Effector CD8-positive, alpha-beta T cell (primary cell): ENCODE data around the gene SLC38A3.

Source experiments
- DNase-seq: peaks from one replicate; lab custom pipeline; 2025; lab: John Stamatoyannopoulos, UW
- total RNA-seq, 4 experiments: gene quantifications; one replicate each; lab custom pipeline; 2026; lab: John Stamatoyannopoulos, UW

The SLC38A3 gene
- 0 to 0.09 (median 0) reads per million in 4 experiments for total RNA-seq

- peak; percentile 17 for DNase-seq
These were observed at the start of gene SLC38A3 for GRCh38 chr3:50204804-50205412. TSS of gene SLC38A3 (plus strand) at chr3:50205271. CDS start at chr3:50214200, 8,929 bp downstream.

DNA sequence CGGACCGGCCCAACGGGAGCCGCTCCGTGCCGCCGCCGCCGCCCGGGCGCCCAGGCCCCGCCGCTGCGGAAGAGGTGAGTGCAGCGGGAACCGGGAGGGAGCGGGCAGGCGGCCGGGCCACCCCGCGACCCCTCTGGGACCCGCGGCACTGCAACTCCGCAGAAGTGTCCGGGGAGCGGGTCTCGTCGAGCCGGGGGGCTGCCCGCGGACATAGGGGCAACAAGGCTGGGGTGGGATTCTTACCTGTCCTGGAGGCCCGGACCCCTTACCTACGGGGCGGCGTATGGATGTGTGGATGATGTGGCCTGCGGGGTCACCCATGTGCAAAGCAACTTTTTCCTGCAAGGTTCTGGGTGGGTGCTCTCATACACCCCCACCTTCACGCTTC is 49.6 kb upstream of the SLC38A3 start:
- DNase-seq, result no peak

DNA sequence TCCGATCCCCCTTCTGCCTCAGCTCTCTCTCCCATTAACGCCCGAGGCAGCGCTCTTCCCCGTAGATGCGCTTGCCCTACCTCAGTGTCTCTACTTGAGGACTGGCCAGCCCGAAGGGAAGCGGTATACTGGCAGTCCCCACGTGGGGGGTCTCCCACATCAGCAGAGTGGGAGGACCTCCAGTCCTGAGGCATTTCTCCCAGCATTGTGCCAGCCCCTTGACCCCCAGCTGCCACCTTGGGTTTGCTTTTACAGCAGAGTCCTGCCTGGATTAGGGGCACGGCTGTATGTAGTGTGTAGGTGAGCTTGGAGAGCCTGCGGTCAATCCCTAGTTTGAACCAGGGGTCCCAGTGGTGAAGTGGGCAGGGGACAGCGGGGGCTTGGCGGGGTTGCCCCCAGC is 49.2 kb upstream of the SLC38A3 start:
- DNase-seq, result no peak

- DNase-seq, result no peak
These were observed 48.2 kb upstream of the SLC38A3 start for GRCh38 chr3:50156549-50157493.

DNA sequence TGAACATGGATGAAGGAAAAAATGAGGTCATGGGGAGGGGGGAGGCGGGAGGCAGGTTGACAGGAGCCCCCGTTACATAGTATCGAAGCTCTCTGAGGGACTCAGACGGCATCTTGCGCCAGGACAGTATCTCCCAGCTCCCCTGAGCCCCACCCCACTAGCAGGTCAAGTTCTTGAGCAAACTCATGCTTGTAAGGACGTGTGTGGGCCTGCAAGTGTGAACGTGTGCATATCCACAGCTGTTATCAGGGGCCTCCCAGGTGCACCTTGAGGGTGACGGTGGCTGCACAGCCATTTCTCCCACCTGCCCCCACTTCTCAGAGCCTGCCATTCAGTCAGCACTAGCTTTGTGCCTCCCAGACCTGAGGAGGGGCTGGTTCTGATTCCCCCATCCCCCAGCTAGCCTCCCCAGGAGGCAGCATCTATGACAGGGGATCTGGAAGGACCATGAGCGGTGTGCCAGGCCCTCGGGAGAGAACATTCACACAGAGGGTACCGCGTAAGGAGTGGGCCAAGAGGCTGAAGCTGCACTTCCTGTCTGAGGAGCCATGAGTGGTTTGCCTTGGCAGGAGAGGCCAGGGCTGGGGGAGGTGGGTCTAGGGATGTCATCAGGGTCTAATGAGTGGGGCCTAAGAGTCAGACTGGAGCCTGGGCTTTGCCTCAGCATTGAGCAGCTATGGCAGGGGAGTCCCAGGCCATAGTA is 47.1 kb upstream of the SLC38A3 start:
- DNase-seq, result no peak

- DNase-seq, result no peak
These were observed 46.4 kb upstream of the SLC38A3 start for GRCh38 chr3:50158530-50159146.

- no peak for DNase-seq
These were observed 44.5 kb upstream of the SLC38A3 start for GRCh38 chr3:50160561-50160983.

DNA sequence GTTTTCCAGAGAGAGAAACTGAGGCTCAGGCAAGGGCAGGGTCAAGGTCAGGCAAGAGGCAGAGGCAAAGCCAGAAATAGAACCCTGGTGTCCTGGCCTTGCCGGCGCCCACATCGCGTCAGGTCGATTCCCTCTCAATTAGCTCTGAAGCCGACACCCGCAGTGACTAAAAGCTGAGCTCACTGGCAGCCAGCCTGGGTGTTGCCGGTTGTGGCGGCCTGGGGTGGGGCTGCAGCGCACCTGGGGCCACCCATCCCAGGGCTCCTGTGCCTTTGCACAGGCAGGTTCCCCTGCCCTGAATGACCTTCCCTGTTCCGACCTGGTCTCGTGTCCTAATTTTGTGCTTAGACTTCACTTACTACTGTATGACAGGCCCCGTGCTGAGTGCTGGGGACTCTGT is 43.8 kb upstream of the SLC38A3 start:
- no peak for DNase-seq

DNA sequence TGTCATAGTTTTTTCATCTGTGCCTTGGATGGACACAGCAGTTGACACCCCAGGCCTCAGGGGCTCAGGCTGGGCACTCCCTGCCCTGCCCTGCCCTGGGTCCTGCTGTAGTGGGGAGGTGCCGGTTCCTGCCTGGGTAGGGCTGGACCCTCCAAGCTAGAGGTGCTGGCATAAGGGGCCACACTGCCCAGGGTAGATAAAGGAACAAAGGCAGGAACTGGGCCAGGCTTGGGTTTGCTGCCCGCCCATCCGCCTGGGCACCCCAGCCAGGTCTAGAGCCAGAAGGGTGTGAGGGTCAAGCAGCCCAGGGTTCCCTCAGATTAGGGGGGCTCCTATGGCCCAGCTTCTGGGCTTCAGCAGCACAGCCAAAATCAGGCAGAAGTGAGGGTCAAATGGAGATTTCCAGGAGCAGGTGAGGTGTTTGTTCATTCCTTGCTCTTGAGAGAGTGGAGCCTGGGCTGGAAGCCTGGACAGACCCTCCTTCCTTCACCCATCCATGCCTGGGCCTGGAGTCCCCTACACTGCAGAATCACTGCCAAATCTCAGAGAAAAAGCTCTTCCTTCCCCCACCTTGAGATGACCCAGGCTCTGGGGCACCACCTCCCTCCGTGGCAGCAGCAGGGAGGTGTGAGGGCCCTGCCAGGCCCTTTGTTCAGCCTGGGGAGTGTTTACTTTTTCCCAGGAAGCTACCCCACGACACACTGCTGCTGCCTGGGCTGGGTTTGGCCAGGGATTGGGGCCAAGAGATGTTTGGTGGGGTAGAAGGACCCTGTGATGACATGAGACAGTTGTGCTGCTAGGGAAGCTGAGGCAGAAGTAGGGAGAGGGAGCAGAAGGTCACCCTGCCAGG is 42.8 kb upstream of the SLC38A3 start:
- no peak for DNase-seq

- DNase-seq, result no peak
These were observed 41.3 kb upstream of the SLC38A3 start for GRCh38 chr3:50163572-50164455.

DNA sequence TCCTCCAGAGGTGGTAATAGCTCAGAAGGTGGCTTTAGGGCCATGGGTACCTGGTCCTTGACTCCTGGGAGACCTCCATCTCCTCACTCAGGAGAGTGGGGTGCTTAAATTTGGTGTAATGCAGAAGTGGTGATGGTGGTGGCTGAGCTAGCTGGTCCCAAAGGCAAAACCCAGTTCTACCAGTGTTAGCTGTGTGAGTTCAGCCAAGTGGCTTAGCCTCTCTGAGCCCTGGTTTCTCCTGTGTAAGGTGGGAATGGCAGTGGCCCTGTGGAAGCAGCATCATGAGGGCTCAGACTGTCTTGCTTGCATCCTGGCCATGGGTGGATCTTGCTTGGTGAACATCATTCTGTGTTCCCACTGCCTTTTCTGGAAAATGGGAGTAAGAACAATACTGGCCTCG is 40.6 kb upstream of the SLC38A3 start:
- DNase-seq, result no peak

DNA sequence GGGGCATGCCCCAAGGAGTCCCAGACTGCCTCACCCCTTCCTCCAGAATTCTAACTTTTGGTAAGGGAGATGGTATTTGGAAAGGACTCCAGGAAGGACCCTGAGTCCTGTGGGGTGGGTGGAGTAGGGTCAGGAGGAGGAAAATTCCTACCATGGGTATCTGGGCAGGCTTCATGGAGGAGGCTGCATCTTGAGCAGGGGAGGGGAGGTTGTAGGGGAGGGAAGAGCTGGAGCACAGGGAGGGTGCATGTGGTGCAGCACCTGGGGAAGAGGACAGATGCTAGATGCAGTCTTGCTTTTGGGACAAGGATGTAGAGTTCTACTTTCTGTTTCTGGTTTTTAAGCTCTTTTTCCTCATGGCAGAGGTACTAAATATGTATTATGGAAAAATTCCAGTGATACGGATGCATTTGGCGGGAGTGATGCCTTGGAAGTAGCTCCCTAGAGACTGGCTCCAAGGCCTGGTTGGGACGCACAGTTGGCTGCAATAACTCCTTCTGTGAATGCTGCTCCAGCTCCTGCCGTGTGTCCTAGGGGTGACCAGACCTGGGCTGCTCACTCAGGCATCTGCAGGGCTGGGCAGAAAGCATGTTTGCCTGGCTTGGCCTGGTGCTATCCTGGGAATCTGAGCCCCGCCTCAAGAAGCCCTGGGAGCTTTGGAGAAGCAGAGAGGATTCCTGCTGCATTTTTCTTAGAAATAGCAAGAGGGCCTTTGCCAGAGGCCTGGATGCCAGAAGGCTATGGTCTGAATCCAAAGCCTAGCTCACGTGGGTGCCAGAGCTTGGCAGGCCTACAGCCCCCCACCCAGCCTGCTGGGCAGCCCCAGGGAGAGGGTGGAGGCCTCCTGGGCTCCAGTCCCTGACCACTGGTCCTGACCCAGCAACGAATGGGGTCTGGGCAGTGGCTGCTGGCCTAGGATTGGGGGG is 39.8 kb upstream of the SLC38A3 start:
- no peak for DNase-seq

DNA sequence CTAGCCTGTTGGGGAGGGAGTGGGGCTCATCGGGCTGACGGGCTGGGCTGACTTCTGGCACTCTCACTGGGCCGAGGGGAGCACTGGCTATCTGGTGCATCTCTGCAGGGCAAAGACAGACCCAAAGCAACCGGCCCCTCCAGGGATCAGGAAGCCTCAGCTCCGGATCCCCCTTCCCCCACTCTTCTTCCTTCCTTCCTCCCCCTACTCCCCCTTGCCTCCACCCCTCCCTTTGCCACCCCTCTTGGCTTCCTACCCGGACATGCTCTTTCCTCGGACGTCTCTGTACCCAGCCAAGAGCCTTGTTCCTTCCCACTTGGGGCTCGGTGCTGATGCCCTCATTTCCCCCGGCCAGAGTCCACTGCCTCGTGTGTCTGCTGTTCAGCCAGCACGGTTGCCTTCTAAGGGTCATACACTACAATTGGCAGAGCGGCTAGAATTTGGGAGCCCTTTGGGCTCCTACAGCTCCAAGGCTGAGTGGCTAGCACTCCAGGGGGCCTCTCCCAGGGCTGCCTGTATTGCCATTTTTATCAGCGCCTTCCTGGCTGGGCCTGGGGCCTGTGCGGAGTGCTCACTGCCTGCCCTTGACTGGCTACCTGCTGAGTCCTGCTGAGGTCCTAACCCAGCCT is 39.0 kb upstream of the SLC38A3 start:
- DNase-seq, result no peak

- DNase-seq, result no peak
These were observed 38.5 kb upstream of the SLC38A3 start for GRCh38 chr3:50166620-50167019.

DNA sequence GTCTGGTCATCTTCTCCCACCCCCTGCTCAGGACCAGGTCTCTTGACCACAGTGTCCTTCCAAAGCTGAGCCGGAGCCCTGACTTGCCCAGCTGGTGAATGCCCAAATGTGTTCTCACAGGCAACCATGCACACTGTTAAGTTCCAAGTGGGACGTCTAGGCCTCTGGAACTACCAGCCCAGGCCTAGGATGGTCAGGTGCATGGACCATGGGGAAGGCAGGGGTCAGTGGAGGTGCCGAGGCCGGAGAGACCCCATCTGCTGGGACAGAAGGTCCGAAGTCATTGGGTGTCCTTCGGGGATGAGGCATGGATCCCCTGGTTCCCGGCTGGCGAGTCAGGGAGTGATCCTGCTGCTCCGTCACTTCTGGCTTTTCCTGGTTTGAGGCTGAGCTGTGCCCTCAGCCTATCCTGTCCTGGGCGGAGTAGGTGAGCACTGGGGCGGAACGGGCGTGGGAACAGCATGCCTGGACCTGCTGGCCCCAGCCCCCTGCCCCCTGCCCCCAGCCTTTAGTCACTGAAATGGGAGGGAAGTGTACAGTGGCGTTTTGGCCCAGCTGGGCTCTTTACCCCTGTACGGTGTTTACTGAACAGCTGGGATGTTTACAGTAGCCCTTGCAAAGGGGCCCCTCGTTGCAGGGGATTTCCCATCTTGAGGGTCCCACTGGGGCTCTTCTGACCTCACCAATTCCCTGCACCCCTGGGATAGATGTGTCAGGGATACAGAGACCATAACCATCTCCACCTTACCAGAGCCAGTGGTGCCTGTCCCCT is 37.8 kb upstream of the SLC38A3 start:
- no peak for DNase-seq

GRCh38 chr3:50167841-50168209 is 37.2 kb upstream of the SLC38A3 start:
- no peak for DNase-seq

- DNase-seq, result no peak
These were observed 36.7 kb upstream of the SLC38A3 start for GRCh38 chr3:50168388-50168787.

DNA sequence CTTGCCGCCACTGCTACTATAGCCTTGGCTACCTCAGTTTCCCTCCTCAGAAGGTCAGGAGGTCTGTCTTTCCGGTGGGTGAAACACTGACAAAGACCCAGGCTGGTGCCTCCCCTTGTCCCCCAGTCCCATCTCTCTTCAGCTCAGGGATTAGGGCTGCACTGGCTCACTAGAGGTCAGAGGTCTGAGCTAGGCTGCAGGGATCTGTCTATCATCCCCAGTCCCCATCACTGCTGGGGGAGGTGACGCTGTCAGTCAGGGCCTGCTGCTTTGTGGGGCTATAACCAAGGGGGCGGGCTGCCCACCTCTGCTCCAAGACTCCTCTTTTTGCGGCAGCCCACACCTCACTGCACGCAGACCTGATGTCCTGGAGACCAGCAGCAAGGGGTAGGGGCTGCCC is 36.3 kb upstream of the SLC38A3 start:
- no peak for DNase-seq
